ENCODE results near the gene UNK. TPM values are rescaled to one million over a fixed set of nuclear protein-coding genes. Genes with fewer than 3 reads are reported as not detected.

The UNK gene
- total and polyA plus RNA-seq, 2 of the 13 experiments (the other 11 are each of a cell fraction or from before 2014, with no cell fraction given), result 31.6 to 33.0 TPM

DNA sequence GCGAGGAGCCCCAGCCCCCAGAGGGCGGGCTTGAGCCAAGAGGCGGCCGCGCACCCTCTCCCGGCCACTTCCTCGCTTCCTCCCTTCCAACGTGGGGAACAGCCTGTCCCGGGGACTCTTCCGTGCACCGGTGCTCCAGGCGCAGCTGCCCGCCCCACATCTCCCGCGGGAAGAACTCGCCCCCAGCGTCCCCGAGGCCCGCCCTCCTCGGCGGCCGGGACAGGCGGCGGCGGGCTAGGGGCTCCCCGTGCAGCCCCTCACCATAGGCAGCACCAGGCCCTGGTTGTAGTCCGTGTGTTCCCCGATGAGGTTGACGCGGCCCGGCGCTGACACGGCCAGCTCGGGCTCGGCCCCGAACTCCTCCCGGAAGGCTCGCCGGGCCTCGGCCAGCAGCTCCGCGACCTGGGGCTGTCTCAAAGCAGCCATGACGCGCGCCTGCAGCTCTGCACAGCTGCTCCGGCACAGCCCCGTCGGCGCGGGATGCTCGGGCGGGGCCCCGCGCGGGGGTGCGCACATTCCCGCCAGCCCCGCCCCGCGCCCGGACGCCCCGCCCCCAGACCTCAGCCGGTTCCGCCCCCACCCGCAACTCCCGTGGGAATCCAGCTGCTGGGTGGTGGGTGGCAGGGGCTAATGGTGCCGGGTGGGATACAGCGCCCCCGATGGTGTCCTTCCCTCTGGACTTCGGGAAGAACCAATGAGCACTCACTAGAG lies 19.7 kb upstream of the UNK start, which contains the start of gene GALK1 (continued):
- peak; percentile 37; the same call in 1 of the 2 replicates for TF ChIP-seq SIN3A (IDR thresholded peaks at IDR 0.05; ENCODE audit: borderline replicate concordance, low read depth, low read length)
- TF ChIP-seq WIZ (CRISPR knock-in tag; IDR thresholded peaks at IDR 0.05), result peak; percentile 57; the same call in 1 of the 2 replicates
- TF ChIP-seq, protein P1, sequence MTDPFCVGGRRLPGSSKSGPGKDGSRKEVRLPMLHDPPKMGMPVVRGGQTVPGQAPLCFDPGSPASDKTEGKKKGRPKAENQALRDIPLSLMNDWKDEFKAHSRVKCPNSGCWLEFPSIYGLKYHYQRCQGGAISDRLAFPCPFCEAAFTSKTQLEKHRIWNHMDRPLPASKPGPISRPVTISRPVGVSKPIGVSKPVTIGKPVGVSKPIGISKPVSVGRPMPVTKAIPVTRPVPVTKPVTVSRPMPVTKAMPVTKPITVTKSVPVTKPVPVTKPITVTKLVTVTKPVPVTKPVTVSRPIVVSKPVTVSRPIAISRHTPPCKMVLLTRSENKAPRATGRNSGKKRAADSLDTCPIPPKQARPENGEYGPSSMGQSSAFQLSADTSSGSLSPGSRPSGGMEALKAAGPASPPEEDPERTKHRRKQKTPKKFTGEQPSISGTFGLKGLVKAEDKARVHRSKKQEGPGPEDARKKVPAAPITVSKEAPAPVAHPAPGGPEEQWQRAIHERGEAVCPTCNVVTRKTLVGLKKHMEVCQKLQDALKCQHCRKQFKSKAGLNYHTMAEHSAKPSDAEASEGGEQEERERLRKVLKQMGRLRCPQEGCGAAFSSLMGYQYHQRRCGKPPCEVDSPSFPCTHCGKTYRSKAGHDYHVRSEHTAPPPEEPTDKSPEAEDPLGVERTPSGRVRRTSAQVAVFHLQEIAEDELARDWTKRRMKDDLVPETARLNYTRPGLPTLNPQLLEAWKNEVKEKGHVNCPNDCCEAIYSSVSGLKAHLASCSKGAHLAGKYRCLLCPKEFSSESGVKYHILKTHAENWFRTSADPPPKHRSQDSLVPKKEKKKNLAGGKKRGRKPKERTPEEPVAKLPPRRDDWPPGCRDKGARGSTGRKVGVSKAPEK (CRISPR knock-in tag; IDR thresholded peaks at IDR 0.05; ENCODE audit: borderline replicate concordance), result no peak
- TF ChIP-seq TOPORS (CRISPR knock-in tag; IDR thresholded peaks at IDR 0.05), result no peak; the same call in 1 of the 2 replicates
- TF ChIP-seq CBX5 (CRISPR knock-in tag; IDR thresholded peaks at IDR 0.05; ENCODE audit: borderline replicate concordance), result 0 out of 2 replicates have a peak, but pooled peaks have one; percentile 6
- TF ChIP-seq ELF4 (CRISPR knock-in tag; IDR thresholded peaks at IDR 0.05; ENCODE audit: borderline replicate concordance), result peak; percentile 25; the same call in 1 of the 2 replicates
- no peak for TF ChIP-seq SRF (IDR thresholded peaks at IDR 0.05; ENCODE audit: low read depth, low read length)
- no peak for TF ChIP-seq RARG (CRISPR knock-in tag; IDR thresholded peaks at IDR 0.05; ENCODE audit: low read depth)
- TF ChIP-seq ZNF703 (CRISPR knock-in tag; IDR thresholded peaks at IDR 0.05; ENCODE audit: borderline replicate concordance), result peak; percentile 78; the same call in 1 of the 2 replicates
- TF ChIP-seq ZNF644 (CRISPR knock-in tag; IDR thresholded peaks at IDR 0.05; ENCODE audit: low read depth), result no peak
- TF ChIP-seq, protein P2, sequence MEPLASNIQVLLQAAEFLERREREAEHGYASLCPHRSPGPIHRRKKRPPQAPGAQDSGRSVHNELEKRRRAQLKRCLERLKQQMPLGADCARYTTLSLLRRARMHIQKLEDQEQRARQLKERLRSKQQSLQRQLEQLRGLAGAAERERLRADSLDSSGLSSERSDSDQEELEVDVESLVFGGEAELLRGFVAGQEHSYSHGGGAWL (CRISPR knock-in tag; IDR thresholded peaks at IDR 0.05), result peak; percentile 50; the same call in 1 of the 2 replicates
- TF ChIP-seq MTF2 (CRISPR knock-in tag; IDR thresholded peaks at IDR 0.05; ENCODE audit: borderline replicate concordance), result no peak
- TF ChIP-seq, protein P3, sequence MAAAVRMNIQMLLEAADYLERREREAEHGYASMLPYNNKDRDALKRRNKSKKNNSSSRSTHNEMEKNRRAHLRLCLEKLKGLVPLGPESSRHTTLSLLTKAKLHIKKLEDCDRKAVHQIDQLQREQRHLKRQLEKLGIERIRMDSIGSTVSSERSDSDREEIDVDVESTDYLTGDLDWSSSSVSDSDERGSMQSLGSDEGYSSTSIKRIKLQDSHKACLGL (CRISPR knock-in tag; IDR thresholded peaks at IDR 0.05), result peak; percentile 77; the same call in 1 of the 2 replicates
- no peak for TF ChIP-seq TAF15 (IDR thresholded peaks at IDR 0.05; ENCODE audit: low read depth, low read length, poor library complexity, severe bottlenecking)
- TF ChIP-seq SP1 (IDR thresholded peaks at IDR 0.05), result no peak
- peak; percentile 80 for TF ChIP-seq SP1 (CRISPR knock-in tag; IDR thresholded peaks at IDR 0.05)
- TF ChIP-seq, protein P4, sequence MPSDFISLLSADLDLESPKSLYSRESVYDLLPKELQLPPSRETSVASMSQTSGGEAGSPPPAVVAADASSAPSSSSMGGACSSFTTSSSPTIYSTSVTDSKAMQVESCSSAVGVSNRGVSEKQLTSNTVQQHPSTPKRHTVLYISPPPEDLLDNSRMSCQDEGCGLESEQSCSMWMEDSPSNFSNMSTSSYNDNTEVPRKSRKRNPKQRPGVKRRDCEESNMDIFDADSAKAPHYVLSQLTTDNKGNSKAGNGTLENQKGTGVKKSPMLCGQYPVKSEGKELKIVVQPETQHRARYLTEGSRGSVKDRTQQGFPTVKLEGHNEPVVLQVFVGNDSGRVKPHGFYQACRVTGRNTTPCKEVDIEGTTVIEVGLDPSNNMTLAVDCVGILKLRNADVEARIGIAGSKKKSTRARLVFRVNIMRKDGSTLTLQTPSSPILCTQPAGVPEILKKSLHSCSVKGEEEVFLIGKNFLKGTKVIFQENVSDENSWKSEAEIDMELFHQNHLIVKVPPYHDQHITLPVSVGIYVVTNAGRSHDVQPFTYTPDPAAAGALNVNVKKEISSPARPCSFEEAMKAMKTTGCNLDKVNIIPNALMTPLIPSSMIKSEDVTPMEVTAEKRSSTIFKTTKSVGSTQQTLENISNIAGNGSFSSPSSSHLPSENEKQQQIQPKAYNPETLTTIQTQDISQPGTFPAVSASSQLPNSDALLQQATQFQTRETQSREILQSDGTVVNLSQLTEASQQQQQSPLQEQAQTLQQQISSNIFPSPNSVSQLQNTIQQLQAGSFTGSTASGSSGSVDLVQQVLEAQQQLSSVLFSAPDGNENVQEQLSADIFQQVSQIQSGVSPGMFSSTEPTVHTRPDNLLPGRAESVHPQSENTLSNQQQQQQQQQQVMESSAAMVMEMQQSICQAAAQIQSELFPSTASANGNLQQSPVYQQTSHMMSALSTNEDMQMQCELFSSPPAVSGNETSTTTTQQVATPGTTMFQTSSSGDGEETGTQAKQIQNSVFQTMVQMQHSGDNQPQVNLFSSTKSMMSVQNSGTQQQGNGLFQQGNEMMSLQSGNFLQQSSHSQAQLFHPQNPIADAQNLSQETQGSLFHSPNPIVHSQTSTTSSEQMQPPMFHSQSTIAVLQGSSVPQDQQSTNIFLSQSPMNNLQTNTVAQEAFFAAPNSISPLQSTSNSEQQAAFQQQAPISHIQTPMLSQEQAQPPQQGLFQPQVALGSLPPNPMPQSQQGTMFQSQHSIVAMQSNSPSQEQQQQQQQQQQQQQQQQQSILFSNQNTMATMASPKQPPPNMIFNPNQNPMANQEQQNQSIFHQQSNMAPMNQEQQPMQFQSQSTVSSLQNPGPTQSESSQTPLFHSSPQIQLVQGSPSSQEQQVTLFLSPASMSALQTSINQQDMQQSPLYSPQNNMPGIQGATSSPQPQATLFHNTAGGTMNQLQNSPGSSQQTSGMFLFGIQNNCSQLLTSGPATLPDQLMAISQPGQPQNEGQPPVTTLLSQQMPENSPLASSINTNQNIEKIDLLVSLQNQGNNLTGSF (CRISPR knock-in tag; IDR thresholded peaks at IDR 0.05), result no peak; the same call in 1 of the 2 replicates
- no peak for TF ChIP-seq HIVEP1 (CRISPR knock-in tag; IDR thresholded peaks at IDR 0.05)
- no peak for TF ChIP-seq NFIB (CRISPR knock-in tag; IDR thresholded peaks at IDR 0.05; ENCODE audit: borderline replicate concordance)
- TF ChIP-seq ZBTB20 (CRISPR knock-in tag; IDR thresholded peaks at IDR 0.05; ENCODE audit: borderline replicate concordance, low read depth), result no peak
- peak; percentile 81 for TF ChIP-seq PTBP1 (IDR thresholded peaks at IDR 0.05; ENCODE audit: low read depth, low read length, poor library complexity, severe bottlenecking)

All from HepG2 (cell line).